ENCODE measurements around the gene SERPING1.

SERPING1 gene

DNA sequence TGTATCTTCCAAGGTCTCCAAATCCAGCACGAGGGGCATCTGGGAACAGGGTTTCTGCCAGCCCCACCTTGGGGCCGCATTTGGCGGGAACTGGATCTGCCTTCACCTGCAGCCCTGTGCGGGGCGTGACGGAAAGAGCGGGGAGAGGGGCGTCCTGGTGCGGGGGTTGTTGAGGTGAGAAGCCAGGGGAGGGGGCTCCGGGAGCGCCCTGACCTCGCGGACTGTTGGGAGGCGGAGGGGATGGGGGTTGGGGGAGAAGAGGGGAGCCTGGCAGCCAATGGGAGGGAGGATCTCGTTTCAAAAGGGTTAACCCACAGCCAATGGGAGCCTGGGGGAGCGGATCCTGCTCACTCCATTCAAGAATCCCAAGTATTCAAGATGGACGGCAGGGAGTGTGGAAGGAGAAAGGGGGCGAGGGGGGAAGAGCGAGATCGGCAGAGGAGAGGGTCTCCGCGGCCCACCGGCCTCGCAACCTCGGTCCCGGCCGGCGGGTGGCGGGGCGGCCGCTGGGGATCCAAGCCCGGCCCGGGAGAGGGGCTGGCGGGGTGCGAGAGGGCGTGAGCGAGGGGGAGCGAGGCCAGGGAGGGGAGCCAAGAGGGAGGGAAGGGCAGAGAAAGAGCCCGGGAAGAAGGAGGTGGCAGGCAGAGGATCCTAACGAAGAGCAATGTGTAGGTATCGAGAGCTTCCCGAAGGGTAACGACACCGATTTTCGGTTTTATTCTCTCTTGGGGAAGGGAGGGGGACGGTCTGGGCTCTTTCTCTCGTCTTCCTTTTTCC is 40.7 kb downstream of the SERPING1 start:
- no peak overlapping the region for H3K4me3 ChIP-seq (replicated peaks; ENCODE audit: insufficient read depth, low read length)
- peaks cover 3% of the 10 kb centered on the region for H3K27me3 ChIP-seq (ENCODE audit: insufficient read depth, poor library complexity, severe bottlenecking)
- TF ChIP-seq, protein P1, sequence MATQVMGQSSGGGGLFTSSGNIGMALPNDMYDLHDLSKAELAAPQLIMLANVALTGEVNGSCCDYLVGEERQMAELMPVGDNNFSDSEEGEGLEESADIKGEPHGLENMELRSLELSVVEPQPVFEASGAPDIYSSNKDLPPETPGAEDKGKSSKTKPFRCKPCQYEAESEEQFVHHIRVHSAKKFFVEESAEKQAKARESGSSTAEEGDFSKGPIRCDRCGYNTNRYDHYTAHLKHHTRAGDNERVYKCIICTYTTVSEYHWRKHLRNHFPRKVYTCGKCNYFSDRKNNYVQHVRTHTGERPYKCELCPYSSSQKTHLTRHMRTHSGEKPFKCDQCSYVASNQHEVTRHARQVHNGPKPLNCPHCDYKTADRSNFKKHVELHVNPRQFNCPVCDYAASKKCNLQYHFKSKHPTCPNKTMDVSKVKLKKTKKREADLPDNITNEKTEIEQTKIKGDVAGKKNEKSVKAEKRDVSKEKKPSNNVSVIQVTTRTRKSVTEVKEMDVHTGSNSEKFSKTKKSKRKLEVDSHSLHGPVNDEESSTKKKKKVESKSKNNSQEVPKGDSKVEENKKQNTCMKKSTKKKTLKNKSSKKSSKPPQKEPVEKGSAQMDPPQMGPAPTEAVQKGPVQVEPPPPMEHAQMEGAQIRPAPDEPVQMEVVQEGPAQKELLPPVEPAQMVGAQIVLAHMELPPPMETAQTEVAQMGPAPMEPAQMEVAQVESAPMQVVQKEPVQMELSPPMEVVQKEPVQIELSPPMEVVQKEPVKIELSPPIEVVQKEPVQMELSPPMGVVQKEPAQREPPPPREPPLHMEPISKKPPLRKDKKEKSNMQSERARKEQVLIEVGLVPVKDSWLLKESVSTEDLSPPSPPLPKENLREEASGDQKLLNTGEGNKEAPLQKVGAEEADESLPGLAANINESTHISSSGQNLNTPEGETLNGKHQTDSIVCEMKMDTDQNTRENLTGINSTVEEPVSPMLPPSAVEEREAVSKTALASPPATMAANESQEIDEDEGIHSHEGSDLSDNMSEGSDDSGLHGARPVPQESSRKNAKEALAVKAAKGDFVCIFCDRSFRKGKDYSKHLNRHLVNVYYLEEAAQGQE (IDR thresholded peaks at IDR 0.05; ENCODE audit: insufficient replicate concordance, low read depth): no peak
- TF ChIP-seq GABPA (IDR thresholded peaks at IDR 0.05; ENCODE audit: low read depth) (no peak), POLR2AphosphoS5 (IDR thresholded peaks at IDR 0.05; ENCODE audit: low read depth) (no peak), SPI1 (IDR thresholded peaks at IDR 0.05; ENCODE audit: borderline replicate concordance, low read depth) (no peak)
- TF ChIP-seq, protein P2, sequence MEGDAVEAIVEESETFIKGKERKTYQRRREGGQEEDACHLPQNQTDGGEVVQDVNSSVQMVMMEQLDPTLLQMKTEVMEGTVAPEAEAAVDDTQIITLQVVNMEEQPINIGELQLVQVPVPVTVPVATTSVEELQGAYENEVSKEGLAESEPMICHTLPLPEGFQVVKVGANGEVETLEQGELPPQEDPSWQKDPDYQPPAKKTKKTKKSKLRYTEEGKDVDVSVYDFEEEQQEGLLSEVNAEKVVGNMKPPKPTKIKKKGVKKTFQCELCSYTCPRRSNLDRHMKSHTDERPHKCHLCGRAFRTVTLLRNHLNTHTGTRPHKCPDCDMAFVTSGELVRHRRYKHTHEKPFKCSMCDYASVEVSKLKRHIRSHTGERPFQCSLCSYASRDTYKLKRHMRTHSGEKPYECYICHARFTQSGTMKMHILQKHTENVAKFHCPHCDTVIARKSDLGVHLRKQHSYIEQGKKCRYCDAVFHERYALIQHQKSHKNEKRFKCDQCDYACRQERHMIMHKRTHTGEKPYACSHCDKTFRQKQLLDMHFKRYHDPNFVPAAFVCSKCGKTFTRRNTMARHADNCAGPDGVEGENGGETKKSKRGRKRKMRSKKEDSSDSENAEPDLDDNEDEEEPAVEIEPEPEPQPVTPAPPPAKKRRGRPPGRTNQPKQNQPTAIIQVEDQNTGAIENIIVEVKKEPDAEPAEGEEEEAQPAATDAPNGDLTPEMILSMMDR (IDR thresholded peaks at IDR 0.05; ENCODE audit: insufficient read depth, low read length): no peak
- DNase-seq (ENCODE audit: low read depth in 1 of 2, low spot score in 1 of 2): no peak
- H3K27ac ChIP-seq (replicated peaks): no peak overlapping the region

DNA sequence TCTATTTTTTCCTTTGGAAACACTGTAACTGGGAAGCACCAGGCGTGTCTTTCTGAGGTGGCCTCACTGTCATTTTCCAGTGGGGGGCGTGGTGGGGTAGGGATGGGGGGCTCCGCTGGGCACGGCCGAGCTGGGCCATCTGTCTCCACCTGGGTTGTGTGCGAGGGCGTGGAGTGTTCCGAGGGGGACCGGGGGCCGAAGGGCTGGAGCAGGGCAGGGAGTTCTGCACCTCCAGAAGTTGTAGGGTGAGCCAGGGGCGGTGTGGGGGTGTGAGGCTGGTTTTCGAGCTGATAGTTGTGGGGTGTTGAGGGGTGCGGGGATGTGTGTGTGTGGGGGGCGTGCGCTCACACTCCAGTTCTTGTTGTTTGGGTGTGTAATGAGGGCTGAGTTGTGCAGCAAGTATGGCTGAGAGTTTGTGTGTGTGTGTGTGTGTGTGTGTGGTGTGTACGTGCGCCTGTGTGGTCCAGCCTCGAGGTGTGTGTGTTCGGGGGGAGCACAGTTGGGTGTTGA is 41.4 kb downstream of the SERPING1 start:
- TF ChIP-seq, protein P1 (IDR thresholded peaks at IDR 0.05; ENCODE audit: insufficient replicate concordance, low read depth): no peak
- TF ChIP-seq, protein P2 (IDR thresholded peaks at IDR 0.05; ENCODE audit: insufficient read depth, low read length): no peak
- TF ChIP-seq SPI1 (IDR thresholded peaks at IDR 0.05; ENCODE audit: borderline replicate concordance, low read depth): no peak
- TF ChIP-seq POLR2AphosphoS5 (IDR thresholded peaks at IDR 0.05; ENCODE audit: low read depth): no peak
- TF ChIP-seq GABPA (IDR thresholded peaks at IDR 0.05; ENCODE audit: low read depth): no peak
- Histone ChIP-seq H3K27me3 (ENCODE audit: insufficient read depth, poor library complexity, severe bottlenecking) (peaks cover 3% of the 10 kb centered on the region), H3K27ac (replicated peaks) (no peak overlapping the region), H3K4me3 (replicated peaks; ENCODE audit: insufficient read depth, low read length) (no peak overlapping the region)
- no peak for DNase-seq (ENCODE audit: low read depth in 1 of 2, low spot score in 1 of 2)

- Histone ChIP-seq H3K4me3 (replicated peaks; ENCODE audit: insufficient read depth, low read length) (no peak overlapping the region), H3K27ac (replicated peaks) (no peak overlapping the region)
- no peak for DNase-seq (ENCODE audit: low read depth in 1 of 2, low spot score in 1 of 2)
Observed at GRCh38 chr11:57639321-57640067, 42.0 kb downstream of the SERPING1 start.

More at GRCh38 chr11:57639321-57640067, 42.0 kb downstream of the SERPING1 start:
- TF ChIP-seq, protein P2 (IDR thresholded peaks at IDR 0.05; ENCODE audit: insufficient read depth, low read length): no peak
- TF ChIP-seq, protein P1 (IDR thresholded peaks at IDR 0.05; ENCODE audit: insufficient replicate concordance, low read depth): no peak
- TF ChIP-seq SPI1 (IDR thresholded peaks at IDR 0.05; ENCODE audit: borderline replicate concordance, low read depth) (no peak), GABPA (IDR thresholded peaks at IDR 0.05; ENCODE audit: low read depth) (no peak), POLR2AphosphoS5 (IDR thresholded peaks at IDR 0.05; ENCODE audit: low read depth) (no peak)
- H3K27me3 ChIP-seq (ENCODE audit: insufficient read depth, poor library complexity, severe bottlenecking): peaks cover 3% of the 10 kb centered on the region

Measured in HL-60 (cell line).